GM21390 (cell line): ENCODE data around the gene FLII.
"Not testable (repeated sequence)": the region's sequence is repeated elsewhere in the genome, so short reads cannot be mapped to it uniquely, and the experiment has no call there.

Experiments
- ATAC-seq: cut with Tn5 transposase; IDR thresholded peaks from one replicate; pipeline ENCODE4 v1.9.1; 2021; ENCODE audit not compliant: unreplicated experiment

Gene FLII

DNA sequence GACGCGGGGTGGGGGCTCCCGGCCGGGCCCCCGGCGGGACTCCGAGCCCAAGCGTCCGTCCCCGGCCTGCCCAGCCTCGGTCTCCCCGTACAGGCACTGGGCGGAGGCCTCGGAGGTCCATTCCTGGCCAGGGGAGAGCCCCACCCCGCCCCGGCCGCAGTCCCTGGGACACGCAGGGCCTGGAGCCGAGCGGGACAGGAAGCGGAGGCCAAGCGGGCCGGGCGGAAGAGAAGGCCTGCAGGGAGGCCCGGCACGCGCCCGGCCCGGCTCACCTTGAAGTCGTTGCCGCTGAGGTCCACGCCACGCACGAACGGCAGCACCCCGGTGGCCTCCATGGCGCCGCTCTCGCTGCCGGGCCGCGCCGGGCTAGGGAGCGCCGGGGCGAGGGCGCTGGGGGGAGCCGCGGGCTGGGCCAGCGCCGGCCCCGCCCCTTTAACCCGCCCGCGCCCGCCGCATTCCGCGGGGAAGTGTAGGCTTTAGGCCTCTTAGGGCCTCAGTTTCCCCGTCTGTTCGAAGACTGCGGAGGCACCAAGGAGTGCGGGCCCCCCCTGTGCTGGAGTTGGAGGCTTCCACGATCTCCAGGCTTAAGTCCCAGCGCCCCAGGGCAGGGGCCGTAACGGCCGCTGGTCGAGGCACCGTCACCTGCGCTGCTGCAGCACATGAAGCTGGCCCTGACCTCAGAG lies at the start of gene FLII:
TSS of gene FLII (minus strand) at position 383 of the 683 bp plus-strand sequence. CDS start at position 335, 48 bp downstream.
- peak; percentile 20 for ATAC-seq

GRCh38 chr17:18303206-18303605 lies 44.7 kb upstream of the FLII start:
- not testable (repeated sequence) for ATAC-seq

- ATAC-seq: no peak
These were observed 42.4 kb upstream of the FLII start for GRCh38 chr17:18300725-18301480.

DNA sequence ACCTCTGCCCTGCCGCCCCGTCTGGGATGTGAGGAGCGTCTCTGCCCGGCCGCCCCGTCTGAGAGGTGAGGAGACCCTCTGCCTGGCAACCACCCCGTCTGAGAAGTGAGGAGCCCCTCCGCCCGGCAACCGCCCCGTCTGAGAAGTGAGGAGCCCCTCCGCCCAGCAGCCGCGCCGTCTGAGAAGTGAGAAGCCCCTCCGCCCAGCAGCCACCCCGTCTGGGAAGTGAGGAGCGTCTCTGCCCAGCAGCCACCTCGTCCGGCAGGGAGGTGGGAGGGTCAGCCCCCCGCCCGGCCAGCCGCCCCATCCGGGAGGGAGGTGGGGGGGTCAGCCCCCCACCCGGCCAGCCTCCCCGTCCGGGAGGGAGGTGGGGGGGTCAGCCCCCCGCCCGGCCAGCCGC lies 39.5 kb upstream of the FLII start:
- ATAC-seq: not testable (repeated sequence)

DNA sequence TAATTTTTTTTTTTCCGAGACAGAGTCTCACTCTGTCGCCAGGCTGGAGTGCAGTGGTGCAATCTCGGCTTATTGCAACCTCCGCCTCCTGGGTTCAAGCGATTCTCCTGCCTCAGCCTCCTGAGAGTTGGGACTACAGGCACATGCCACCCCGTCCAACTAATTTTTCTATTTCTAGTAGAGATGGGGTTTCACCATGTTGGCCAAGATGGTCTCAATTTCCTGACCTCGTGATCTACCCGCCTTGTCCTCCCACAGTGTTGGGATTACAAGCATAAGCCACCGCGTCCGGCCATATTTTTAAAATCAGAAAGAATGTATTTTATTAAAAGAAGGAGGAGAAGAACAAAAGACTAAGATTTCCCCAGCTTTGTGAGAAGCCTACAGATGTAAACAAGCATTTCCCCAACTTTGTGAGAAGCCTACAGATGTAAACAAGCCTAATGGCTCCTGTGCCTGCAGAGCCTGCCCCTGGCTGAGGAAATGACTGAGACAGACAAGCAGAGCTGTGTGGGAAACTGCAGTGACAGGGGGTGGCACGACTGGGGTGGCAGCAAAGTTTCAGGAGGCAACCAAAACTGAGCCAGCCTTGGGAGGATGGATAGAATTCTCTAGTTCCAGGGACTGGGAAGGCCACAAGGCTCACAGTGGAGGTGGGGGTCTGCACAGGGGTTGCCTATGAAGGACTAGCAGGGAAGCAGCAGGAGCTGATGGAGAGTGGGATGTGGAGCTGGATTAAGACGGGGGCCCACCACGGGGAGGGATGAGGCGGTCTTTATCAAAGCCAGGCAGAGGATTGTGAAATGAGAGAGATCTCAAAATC lies 33.4 kb upstream of the FLII start:
- ATAC-seq: no peak

- ATAC-seq: no peak
These were observed 26.8 kb upstream of the FLII start for GRCh38 chr17:18285296-18285695.

DNA sequence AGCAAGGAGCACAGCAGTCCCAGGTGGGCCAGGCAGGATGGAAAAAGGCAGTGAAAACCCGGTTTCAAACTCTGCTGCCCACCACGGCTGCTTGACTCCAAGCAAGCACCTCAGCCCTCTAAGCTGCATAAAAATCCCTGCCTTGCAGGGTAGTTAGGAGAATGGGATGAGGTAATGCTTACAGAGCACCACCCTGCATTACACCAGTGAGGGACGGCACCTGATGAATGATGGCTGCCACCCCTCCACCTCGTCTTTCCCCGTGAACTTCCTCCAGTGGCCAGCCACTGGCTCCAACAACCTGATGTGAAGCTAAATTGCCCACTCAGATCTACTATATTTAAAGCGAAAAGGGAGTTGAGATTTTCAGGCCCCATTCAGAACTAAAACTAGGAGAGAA lies 23.2 kb upstream of the FLII start:
- no peak for ATAC-seq

GRCh38 chr17:18280766-18281371 lies 22.3 kb upstream of the FLII start:
- ATAC-seq: no peak

DNA sequence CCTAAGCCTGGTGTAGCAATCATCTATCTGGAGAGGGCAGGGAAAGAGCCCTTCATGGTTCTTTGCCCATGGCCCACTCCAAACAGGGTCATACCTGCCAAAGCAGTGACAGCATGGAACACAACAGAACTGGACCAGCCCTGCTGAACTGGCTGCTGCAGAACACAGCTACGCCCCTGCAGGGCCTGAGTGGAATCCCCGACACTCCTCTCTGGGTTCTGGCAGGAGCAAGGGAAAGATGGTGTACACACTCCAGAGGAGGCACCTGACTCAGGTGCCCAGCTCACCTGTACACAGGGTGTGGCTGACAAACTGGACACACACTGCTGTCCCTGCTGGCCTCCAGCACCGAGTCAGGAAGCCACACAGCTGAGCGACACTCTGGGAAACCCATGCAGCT lies 21.7 kb upstream of the FLII start:
- no peak for ATAC-seq

- no peak for ATAC-seq
These were observed 20.3 kb upstream of the FLII start for GRCh38 chr17:18278867-18279266.

- ATAC-seq: no peak
These were observed 18.5 kb upstream of the FLII start for GRCh38 chr17:18277076-18277475.

DNA sequence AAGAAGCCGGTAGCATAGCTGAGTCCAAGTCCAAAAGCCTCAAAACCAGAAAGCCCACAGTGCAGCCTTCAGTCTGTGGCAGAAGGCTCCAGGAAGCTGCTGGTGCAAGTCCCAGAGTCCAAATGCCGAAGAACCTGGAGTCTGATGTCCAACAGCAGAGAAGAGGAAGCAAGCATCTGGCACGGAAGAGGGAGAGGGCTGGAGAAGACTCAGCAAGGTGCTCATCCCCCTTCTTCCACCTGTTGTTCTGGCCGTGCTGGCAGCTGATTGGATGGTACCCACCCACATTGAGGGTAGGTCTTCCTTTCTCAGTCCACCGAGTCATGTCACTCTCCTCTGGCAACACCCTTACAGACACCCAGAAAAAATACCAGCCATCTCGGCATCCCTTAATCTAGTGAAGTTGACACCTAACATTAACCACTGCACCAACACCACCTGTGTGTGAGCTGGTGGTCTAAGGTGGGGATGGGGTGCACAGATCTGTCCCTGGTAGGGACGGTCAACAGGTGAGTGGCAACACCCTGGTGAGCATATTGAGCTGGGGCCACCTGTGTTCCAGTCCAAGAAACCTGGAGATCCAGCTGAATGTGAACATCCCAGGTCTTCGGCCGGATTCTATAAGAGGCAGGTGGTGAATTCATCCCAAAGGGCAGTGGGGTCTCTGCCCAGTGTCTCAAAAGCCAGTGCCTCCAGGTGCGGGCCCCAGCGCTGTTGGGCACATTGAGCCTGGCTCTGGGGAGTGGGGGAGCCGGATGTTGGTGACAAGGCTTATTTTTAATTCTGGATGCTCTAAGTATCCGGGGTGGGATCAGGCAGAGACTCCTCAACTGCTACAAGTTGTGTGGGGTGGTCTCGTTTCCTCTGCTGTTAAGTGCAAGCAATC lies 11.8 kb upstream of the FLII start:
- ATAC-seq: no peak

GRCh38 chr17:18267927-18268711 lies 9.6 kb upstream of the FLII start:
- ATAC-seq: no peak

DNA sequence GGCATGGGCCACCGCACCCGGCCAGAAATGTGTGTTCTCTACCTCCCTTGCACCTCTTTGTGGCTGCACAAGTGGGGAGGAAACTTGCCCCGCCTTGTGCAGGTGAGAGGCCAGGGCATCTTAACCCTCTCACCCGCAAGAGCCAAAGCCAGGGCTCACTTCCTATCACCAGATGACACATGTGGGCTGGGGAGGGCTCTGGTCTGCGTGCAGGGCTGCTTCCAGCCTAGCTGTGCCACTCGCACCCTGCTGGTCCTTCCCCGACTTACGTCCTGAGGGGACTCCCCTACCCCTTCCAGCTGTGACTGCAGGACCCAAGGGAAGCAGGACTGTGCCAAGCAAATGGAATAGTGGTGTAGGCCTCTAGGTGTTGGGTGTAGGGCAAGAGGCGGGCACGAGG lies 8.8 kb upstream of the FLII start:
- no peak for ATAC-seq

GRCh38 chr17:18263885-18264682 lies 5.5 kb upstream of the FLII start:
- no peak for ATAC-seq

DNA sequence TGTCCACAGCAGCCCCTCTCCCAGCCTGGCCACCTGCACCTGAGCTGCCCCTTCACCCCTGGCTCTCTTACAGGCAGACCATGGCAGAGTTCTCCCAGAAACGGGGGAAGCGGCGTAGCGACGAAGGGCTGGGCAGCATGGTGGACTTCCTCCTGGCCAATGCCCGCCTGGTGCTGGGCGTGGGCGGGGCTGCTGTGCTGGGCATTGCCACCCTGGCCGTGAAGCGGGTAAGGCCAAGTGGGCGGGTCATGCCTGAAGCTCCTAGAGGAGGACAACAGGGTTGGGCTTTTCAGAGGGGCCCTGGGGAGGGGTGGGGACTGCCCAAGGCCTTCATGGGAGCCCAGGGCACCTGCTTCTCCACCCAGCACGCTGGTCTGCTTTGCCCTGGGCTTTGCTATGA lies 4.1 kb upstream of the FLII start:
- ATAC-seq: no peak

DNA sequence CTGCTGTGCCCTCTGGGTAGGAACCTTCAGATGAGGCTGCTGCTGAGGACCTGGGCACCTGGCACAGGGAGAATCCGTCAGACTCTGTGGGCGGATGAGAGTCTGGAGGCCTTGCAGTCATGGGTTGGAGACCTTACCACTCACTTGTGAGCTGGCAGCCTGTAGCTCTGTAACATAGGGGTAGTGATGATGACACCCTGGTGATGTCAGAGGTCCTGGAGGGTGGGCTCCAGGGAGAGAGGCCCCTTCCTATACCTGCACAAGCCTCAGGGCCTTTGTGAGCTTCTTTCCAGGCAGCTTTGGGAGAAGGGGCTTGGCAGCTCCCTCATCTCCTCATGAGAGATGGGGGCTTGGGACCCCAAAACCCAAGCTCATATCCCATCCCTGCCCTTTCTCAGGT lies 3.6 kb upstream of the FLII start:
- ATAC-seq: no peak

DNA sequence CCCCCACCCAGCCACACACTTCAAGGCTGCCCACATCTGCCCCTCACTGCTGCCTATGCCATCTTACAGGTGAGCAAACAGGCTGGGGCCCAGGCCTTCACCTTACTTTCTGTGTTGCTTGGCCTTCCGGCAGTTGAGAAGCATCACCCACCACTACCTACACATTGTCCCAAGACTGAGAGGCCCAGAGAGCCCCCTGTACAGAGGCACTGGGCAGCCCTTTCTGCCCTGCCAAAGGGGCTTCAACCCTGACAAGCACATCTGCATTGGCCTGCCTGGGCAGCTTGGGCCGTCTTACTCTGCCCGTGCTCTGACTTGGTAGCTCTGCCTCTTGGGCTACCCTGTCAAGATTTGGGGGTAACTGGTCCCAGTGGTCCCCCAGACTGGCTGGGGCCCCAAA lies 3.1 kb upstream of the FLII start:
- no peak for ATAC-seq

- no peak for ATAC-seq
These were observed 2.6 kb upstream of the FLII start for GRCh38 chr17:18261146-18261515.
